ENCODE measurements around the gene RTL10. TPM values are rescaled to one million over a fixed set of nuclear protein-coding genes. Genes with fewer than 3 reads are reported as not detected.

The RTL10 gene
- polyA plus RNA-seq, 1 donor (not counting 4 experiments of a cell fraction or from before 2014, with no cell fraction given) = 12.9 TPM

GRCh38 chr22:19871023-19871844 lies 16.6 kb upstream of the RTL10 start:
- H3K9ac ChIP-seq (ENCODE audit: control insufficient read depth, extremely low read depth, insufficient read depth, low read length) = no peak overlapping the region
- H3K4me3 ChIP-seq (ENCODE audit: control insufficient read depth in 2 of 3, extremely low read depth in 1 of 3, insufficient read depth in 2 of 3, low read depth in 1 of 3, low read length in 3 of 3) = no peak overlapping the region
- H3K79me2 ChIP-seq (ENCODE audit: control insufficient read depth, insufficient read depth, low read length) = no peaks in the 10 kb centered on the region
- H3K4me2 ChIP-seq (ENCODE audit: control insufficient read depth, extremely low read depth, insufficient read depth, low read depth, low read length) = no peak overlapping the region
- no peaks in the 10 kb centered on the region for H3K9me1 ChIP-seq (ENCODE audit: control insufficient read depth, extremely low read depth, insufficient read depth, low read length)
- H3K4me1 ChIP-seq (ENCODE audit: control insufficient read depth, extremely low read depth, insufficient read depth, low read length) = peaks cover 44% of the 10 kb centered on the region
- no peaks in the 10 kb centered on the region for H4K20me1 ChIP-seq (ENCODE audit: control insufficient read depth, extremely low read depth, insufficient read depth, low read length)
- no peaks in the 10 kb centered on the region for H3K9me3 ChIP-seq (ENCODE audit: control insufficient read depth, low read depth, low read length)
- H3K27ac ChIP-seq (ENCODE audit: control insufficient read depth, insufficient read depth, low read length) = no peak overlapping the region
- dilution Hi-C loops (cut with MboI; ENCODE audit: extremely low pct_ligation_motif_present, low sequenced_read_pairs) = no loop called here
- no peaks in the 10 kb centered on the region for H3K36me3 ChIP-seq (ENCODE audit: control insufficient read depth in 2 of 2, extremely low read depth in 1 of 2, insufficient read depth in 2 of 2, low read length in 2 of 2)
- TF ChIP-seq EZH2 (IDR thresholded peaks at IDR 0.05; ENCODE audit: low read length) (no peak), CTCF (optimal IDR thresholded peaks at IDR 0.05 in 1 of 3, IDR thresholded peaks at IDR 0.05 in 1 of 3, conservative IDR thresholded peaks at IDR 0.05 in 1 of 3; ENCODE audit: extremely low read depth in 1 of 3, insufficient read depth in 2 of 3, low read length in 3 of 3) (no peak)
- no peak overlapping the region for H2AFZ ChIP-seq (ENCODE audit: control insufficient read depth, low read length)
- FAIRE-seq (no peak), DNase-seq (ENCODE audit: low read depth, low spot score) (no peak)
- no peaks in the 10 kb centered on the region for H3K27me3 ChIP-seq (ENCODE audit: control insufficient read depth, extremely low read depth, insufficient read depth, low read length)

GRCh38 chr22:19870153-19871022 lies 15.7 kb upstream of the RTL10 start:
- FAIRE-seq (no peak), DNase-seq (ENCODE audit: low read depth, low spot score) (no peak)
- Histone ChIP-seq H2AFZ (ENCODE audit: control insufficient read depth, low read length) (no peak overlapping the region), H3K9me1 (ENCODE audit: control insufficient read depth, extremely low read depth, insufficient read depth, low read length) (no peaks in the 10 kb centered on the region), H3K27me3 (ENCODE audit: control insufficient read depth, extremely low read depth, insufficient read depth, low read length) (no peaks in the 10 kb centered on the region), H3K36me3 (ENCODE audit: control insufficient read depth in 2 of 2, extremely low read depth in 1 of 2, insufficient read depth in 2 of 2, low read length in 2 of 2) (no peaks in the 10 kb centered on the region), H3K4me2 (ENCODE audit: control insufficient read depth, extremely low read depth, insufficient read depth, low read depth, low read length) (no peak overlapping the region), H3K4me3 (ENCODE audit: control insufficient read depth in 2 of 3, extremely low read depth in 1 of 3, insufficient read depth in 2 of 3, low read depth in 1 of 3, low read length in 3 of 3) (no peak overlapping the region), H3K27ac (ENCODE audit: control insufficient read depth, insufficient read depth, low read length) (no peak overlapping the region), H3K4me1 (ENCODE audit: control insufficient read depth, extremely low read depth, insufficient read depth, low read length) (peaks cover 36% of the 10 kb centered on the region), H4K20me1 (ENCODE audit: control insufficient read depth, extremely low read depth, insufficient read depth, low read length) (no peaks in the 10 kb centered on the region), H3K9ac (ENCODE audit: control insufficient read depth, extremely low read depth, insufficient read depth, low read length) (no peak overlapping the region), H3K9me3 (ENCODE audit: control insufficient read depth, low read depth, low read length) (no peaks in the 10 kb centered on the region), H3K79me2 (ENCODE audit: control insufficient read depth, insufficient read depth, low read length) (no peaks in the 10 kb centered on the region)
- TF ChIP-seq EZH2 (IDR thresholded peaks at IDR 0.05; ENCODE audit: low read length) = no peak
- dilution Hi-C loops (cut with MboI; ENCODE audit: extremely low pct_ligation_motif_present, low sequenced_read_pairs) = no loop called here
